GM12874 (cell line): ENCODE results near the gene SPATA20.

Experiments
- CTCF ChIP-seq: IDR thresholded peaks from 2 replicates; pipeline ENCODE4 v1.5.1; 2011; ENCODE audit warnings: low read depth, mild to moderate bottlenecking, control low read depth, low read length, moderate library complexity; ENCODE audit not compliant: insufficient read depth

The SPATA20 gene

GRCh38 chr17:50578173-50578572 is 31.2 kb downstream of the SPATA20 start:
- no peak for TF ChIP-seq CTCF

GRCh38 chr17:50579399-50579798 is 32.4 kb downstream of the SPATA20 start:
- TF ChIP-seq CTCF, result no peak

- no peak for TF ChIP-seq CTCF
Measured at GRCh38 chr17:50580646-50581045, 33.7 kb downstream of the SPATA20 start.

GRCh38 chr17:50581316-50581715 is 34.3 kb downstream of the SPATA20 start:
- TF ChIP-seq CTCF, result no peak

GRCh38 chr17:50582741-50583140 is 35.8 kb downstream of the SPATA20 start:
- TF ChIP-seq CTCF, result no peak

- no peak for TF ChIP-seq CTCF
Measured at GRCh38 chr17:50583641-50584040, 36.7 kb downstream of the SPATA20 start.

- no peak for TF ChIP-seq CTCF
Measured at GRCh38 chr17:50584116-50584515, 37.1 kb downstream of the SPATA20 start.

GRCh38 chr17:50584749-50585148 is 37.8 kb downstream of the SPATA20 start:
- TF ChIP-seq CTCF, result no peak
